CD4-positive, alpha-beta T cell treated with Interferon alpha-2 for 1 hour (primary cell): ENCODE measurements around the gene DRD3.

Experiments
- DNase-seq, 2 donors: peaks; one replicate each; pipeline ENCODE4 v3.0.0-alpha.2; 2020 to 2022

The DRD3 gene

GRCh38 chr3:114115143-114115542, 63.7 kb downstream of the DRD3 start:
- no peak for DNase-seq

- DNase-seq, result no peak
Observed at GRCh38 chr3:114114719-114115118, 64.1 kb downstream of the DRD3 start.

GRCh38 chr3:114112696-114113095, 66.2 kb downstream of the DRD3 start:
- no peak for DNase-seq

- DNase-seq, result no peak
Observed at GRCh38 chr3:114111060-114111770, 67.6 kb downstream of the DRD3 start.

- no peak for DNase-seq
Observed at GRCh38 chr3:114110439-114110838, 68.4 kb downstream of the DRD3 start.

- DNase-seq, result no peak
Observed at GRCh38 chr3:114108137-114108536, 70.7 kb downstream of the DRD3 start.

GRCh38 chr3:114104414-114104813, 74.4 kb downstream of the DRD3 start:
- no peak for DNase-seq

- no peak for DNase-seq
Observed at GRCh38 chr3:114103858-114104257, 75.0 kb downstream of the DRD3 start.

- DNase-seq, result no peak
Observed at GRCh38 chr3:114103181-114103580, 75.7 kb downstream of the DRD3 start.

GRCh38 chr3:114101101-114101500, 77.8 kb downstream of the DRD3 start:
- DNase-seq, result no peak

- no peak for DNase-seq
Observed at GRCh38 chr3:114095796-114096195, 83.1 kb downstream of the DRD3 start.

- DNase-seq, result no peak
Observed at GRCh38 chr3:114093596-114093995, 85.3 kb downstream of the DRD3 start.

- DNase-seq, result no peak
Observed at GRCh38 chr3:114093016-114093380, 85.9 kb downstream of the DRD3 start.

- DNase-seq, result no peak
Observed at GRCh38 chr3:114092151-114093015, 86.5 kb downstream of the DRD3 start.

- DNase-seq, result no peak
Observed at GRCh38 chr3:114089675-114090074, 89.2 kb downstream of the DRD3 start.

GRCh38 chr3:114086356-114086755, 92.5 kb downstream of the DRD3 start:
- DNase-seq, result no peak

- no peak for DNase-seq
Observed at GRCh38 chr3:114083112-114083511, 95.7 kb downstream of the DRD3 start.

- DNase-seq, result no peak
Observed at GRCh38 chr3:114081037-114081436, 97.8 kb downstream of the DRD3 start.

GRCh38 chr3:114080201-114080600, 98.7 kb downstream of the DRD3 start:
- DNase-seq, result no peak

- no peak for DNase-seq
Observed at GRCh38 chr3:114079761-114080160, 99.1 kb downstream of the DRD3 start.

- no peak for DNase-seq
Observed at GRCh38 chr3:114078126-114078525, 100.7 kb downstream of the DRD3 start.
